Esophagus squamous epithelium (tissue), 5 donors: Measurements from ENCODE around the gene ADGRG3. TPM values are rescaled to one million over a fixed set of nuclear protein-coding genes. Genes with fewer than 3 reads are reported as not detected.

Source experiments
- DNase-seq: peaks from one replicate; lab custom pipeline; 2025; lab: John Stamatoyannopoulos, UW
- H3K27ac ChIP-seq, 4 donors: fragments of 200-600 bp; sonication (generic); one replicate each; pipeline ENCODE4 v1.5.1; 2016 to 2019; ENCODE audit warnings: mild to moderate bottlenecking in 1 of 4
- H3K27me3 ChIP-seq, 4 donors: fragments of 200-600 bp; sonication (generic); 1 replicate in 3 of 4; 2 replicates in 1 of 4; pipeline versions ENCODE4 v1.5.1 to v1.6.0; 2017 to 2021; ENCODE audit warnings: antibody characterized with exemption in 1 of 4
- H3K36me3 ChIP-seq, 3 donors: fragments of 200-600 bp; sonication (generic); one replicate each; pipeline ENCODE4 v1.5.1; 2016 to 2019
- H3K4me1 ChIP-seq, 3 donors: fragments of 200-600 bp; sonication (generic); one replicate each; pipeline ENCODE4 v1.5.1; 2017 to 2019
- H3K4me3 ChIP-seq, 4 donors: fragments of 200-600 bp; sonication (generic); 1 replicate in 3 of 4; 2 replicates in 1 of 4; pipeline ENCODE4 v1.5.1; 2016 to 2019; ENCODE audit warnings: mild to moderate bottlenecking in 2 of 4, moderate library complexity in 1 of 4
- H3K9me3 ChIP-seq, 3 donors: fragments of 200-600 bp; sonication (generic); one replicate each; pipeline ENCODE4 v1.5.1; 2016 to 2019
- CTCF ChIP-seq, 6 experiments: fragments of 450-650 bp in 4 of 6; fragments of 200-600 bp in 2 of 6; sonication (generic) in 2 of 6; IDR thresholded peaks; one replicate each; pipeline ENCODE4 v1.5.1; 2016 to 2019; ENCODE audit warnings: antibody characterized with exemption in 6 of 6, mild to moderate bottlenecking in 4 of 6, moderate library complexity in 4 of 6
- POLR2A ChIP-seq, 4 donors: fragments of 450-650 bp; IDR thresholded peaks; one replicate each; pipeline ENCODE4 v1.6.1; 2017; ENCODE audit warnings: antibody characterized with exemption in 4 of 4, mild to moderate bottlenecking in 4 of 4, moderate library complexity in 3 of 4
- WGBS, 2 donors: methylation state at CpG; one replicate each; pipeline ENCODE4 v1.1.5; 2018; 5-methylcytosine and 5-hydroxymethylcytosine counted together
- intact Hi-C: fragments of 100-400 bp; cut with DNase I; formaldehyde crosslinking; loops from one replicate; pipeline ENCODE4 v1.15.0; 2022
- total RNA-seq, 4 donors: library from RNA; depleted of rRNA; stranded (reverse); fragments of >200 nt; gene quantifications; one replicate each; pipeline ENCODE4 v1.1.0, GENCODE V29; 2016
- donor health status: DM: yes; HTN: yes; CAD: no.

ADGRG3 gene
- total RNA-seq, 4 donors from 2014 or later, result 1.5 to 3.9 (median 2.1) TPM; not detected in 1

GRCh38 chr16:57636184-57636583 lies 31.9 kb upstream of the ADGRG3 start:
- Histone ChIP-seq H3K27me3 (peaks cover 0 to 12% (median 0%) of the 10 kb centered on the region in 4 donors), H3K4me3 (no peak overlapping the region), H3K4me1 (peaks cover 9 to 95% (median 37%) of the 10 kb centered on the region in 3 donors), H3K9me3 (no peaks in the 10 kb centered on the region), H3K27ac (peak overlapping the region in 3 of 4 donors; percentile 20 to 74 (median 57)), H3K36me3 (peaks cover 0 to 4% (median 0%) of the 10 kb centered on the region in 3 donors)
- intact Hi-C loops, result no loop called here
- WGBS, 2 donors, result 91 to 100% methylated on average over 2 to 4 of the region's 5 CpGs
- TF ChIP-seq CTCF (IDR thresholded peaks at IDR 0.05) (no peak), POLR2A (IDR thresholded peaks at IDR 0.05) (no peak)
- DNase-seq, result no peak

- intact Hi-C loops, result no loop called here
- Histone ChIP-seq H3K27me3 (peaks cover 0 to 12% (median 0%) of the 10 kb centered on the region in 4 donors), H3K9me3 (no peaks in the 10 kb centered on the region), H3K27ac (peak overlapping the region; percentile 20 to 74 (median 48)), H3K4me1 (peaks cover 9 to 87% (median 37%) of the 10 kb centered on the region in 3 donors), H3K4me3 (peak overlapping the region in 1 of 4 donors; percentile 1), H3K36me3 (peaks cover 0 to 13% (median 0%) of the 10 kb centered on the region in 3 donors)
- DNase-seq, result no peak
- TF ChIP-seq POLR2A (IDR thresholded peaks at IDR 0.05), result no peak
- no peak for TF ChIP-seq CTCF (IDR thresholded peaks at IDR 0.05)
- WGBS, 2 donors, result 49 to 65% methylated on average over 7 of the region's 8 CpGs
Observed at GRCh38 chr16:57637020-57637419, 31.1 kb upstream of the ADGRG3 start.

GRCh38 chr16:57637424-57637823 lies 30.7 kb upstream of the ADGRG3 start:
- DNase-seq, result no peak
- 49 to 60% methylated on average over 1 to 5 of the region's 8 CpGs for WGBS, 2 donors
- no peak for TF ChIP-seq CTCF (IDR thresholded peaks at IDR 0.05)
- no peak for TF ChIP-seq POLR2A (IDR thresholded peaks at IDR 0.05)
- H3K27me3 ChIP-seq, result peaks cover 0 to 12% (median 0%) of the 10 kb centered on the region in 4 donors
- H3K4me3 ChIP-seq, result peak overlapping the region in 1 of 4 donors; percentile 1
- H3K36me3 ChIP-seq, result peaks cover 0 to 16% (median 0%) of the 10 kb centered on the region in 3 donors
- intact Hi-C loops, result no loop called here
- no peaks in the 10 kb centered on the region for H3K9me3 ChIP-seq
- H3K27ac ChIP-seq, result peak overlapping the region; percentile 13 to 74 (median 40)
- peaks cover 9 to 87% (median 37%) of the 10 kb centered on the region in 3 donors for H3K4me1 ChIP-seq

- Histone ChIP-seq H3K36me3 (peaks cover 0 to 16% (median 0%) of the 10 kb centered on the region in 3 donors), H3K4me3 (no peak overlapping the region), H3K9me3 (no peaks in the 10 kb centered on the region), H3K27ac (peak overlapping the region; percentile 13 to 74 (median 40)), H3K27me3 (peaks cover 0 to 12% (median 0%) of the 10 kb centered on the region in 4 donors), H3K4me1 (peaks cover 9 to 87% (median 40%) of the 10 kb centered on the region in 3 donors)
- DNase-seq, result no peak
- WGBS, 2 donors, result 40 to 79% methylated on average over 1 to 6 of the region's 6 CpGs
- intact Hi-C loops, result no loop called here
- TF ChIP-seq CTCF (IDR thresholded peaks at IDR 0.05), result no peak
- no peak for TF ChIP-seq POLR2A (IDR thresholded peaks at IDR 0.05)
Observed at GRCh38 chr16:57637965-57638364, 30.1 kb upstream of the ADGRG3 start.

GRCh38 chr16:57638381-57638780 lies 29.7 kb upstream of the ADGRG3 start:
- H3K36me3 ChIP-seq, result peaks cover 0 to 16% (median 0%) of the 10 kb centered on the region in 3 donors
- H3K27ac ChIP-seq, result peak overlapping the region in 3 of 4 donors; percentile 24 to 74 (median 57)
- no peak overlapping the region for H3K4me3 ChIP-seq
- DNase-seq, result no peak
- no peak for TF ChIP-seq CTCF (IDR thresholded peaks at IDR 0.05)
- TF ChIP-seq POLR2A (IDR thresholded peaks at IDR 0.05), result no peak
- H3K27me3 ChIP-seq, result peaks cover 0 to 12% (median 0%) of the 10 kb centered on the region in 4 donors
- intact Hi-C loops, result no loop called here
- WGBS, 2 donors, result 90% methylated on average over 2 of the region's 2 CpGs; no CpG with 5 or more reads in 1 of the 2 donors
- no peaks in the 10 kb centered on the region for H3K9me3 ChIP-seq
- H3K4me1 ChIP-seq, result peaks cover 9 to 87% (median 44%) of the 10 kb centered on the region in 3 donors
